NCI-H526 treated with DMSO at 0.1 percent for 48 hours (cell line): ENCODE results near the gene IDH3A.
"Not testable (repeated sequence)": the region's sequence is repeated elsewhere in the genome, so short reads cannot be mapped to it uniquely, and the experiment has no call there.

ENCODE experiments used
- DNase-seq: peaks from one replicate; lab custom pipeline; 2025; lab: John Stamatoyannopoulos, UW

Gene IDH3A

DNA sequence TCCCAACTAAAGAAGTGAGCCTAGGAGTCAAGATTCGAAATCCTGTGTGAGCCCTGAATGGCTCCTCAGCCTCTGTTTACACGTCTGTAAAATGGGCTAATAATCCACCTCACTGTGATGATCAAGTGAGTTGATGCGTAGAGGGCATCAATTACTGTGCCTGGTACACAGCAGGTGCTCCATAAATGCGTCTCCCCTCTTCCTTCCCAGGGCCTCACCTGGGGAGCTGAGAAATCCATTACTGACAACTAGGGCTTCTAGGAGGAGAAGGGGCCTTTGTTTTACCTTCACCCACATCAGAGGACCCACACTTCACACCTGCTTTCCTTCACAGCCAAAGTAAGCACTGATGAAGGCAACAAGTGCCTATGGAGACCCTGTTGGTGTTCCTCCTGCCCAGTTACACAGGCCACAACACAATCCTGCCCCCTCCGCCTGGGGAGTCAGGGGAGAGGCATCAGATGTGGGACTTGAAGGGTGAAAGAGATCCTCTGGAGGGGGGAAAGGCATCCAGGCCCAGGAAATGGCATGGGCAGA, 19.3 kb upstream of the IDH3A start:
- no peak for DNase-seq

DNA sequence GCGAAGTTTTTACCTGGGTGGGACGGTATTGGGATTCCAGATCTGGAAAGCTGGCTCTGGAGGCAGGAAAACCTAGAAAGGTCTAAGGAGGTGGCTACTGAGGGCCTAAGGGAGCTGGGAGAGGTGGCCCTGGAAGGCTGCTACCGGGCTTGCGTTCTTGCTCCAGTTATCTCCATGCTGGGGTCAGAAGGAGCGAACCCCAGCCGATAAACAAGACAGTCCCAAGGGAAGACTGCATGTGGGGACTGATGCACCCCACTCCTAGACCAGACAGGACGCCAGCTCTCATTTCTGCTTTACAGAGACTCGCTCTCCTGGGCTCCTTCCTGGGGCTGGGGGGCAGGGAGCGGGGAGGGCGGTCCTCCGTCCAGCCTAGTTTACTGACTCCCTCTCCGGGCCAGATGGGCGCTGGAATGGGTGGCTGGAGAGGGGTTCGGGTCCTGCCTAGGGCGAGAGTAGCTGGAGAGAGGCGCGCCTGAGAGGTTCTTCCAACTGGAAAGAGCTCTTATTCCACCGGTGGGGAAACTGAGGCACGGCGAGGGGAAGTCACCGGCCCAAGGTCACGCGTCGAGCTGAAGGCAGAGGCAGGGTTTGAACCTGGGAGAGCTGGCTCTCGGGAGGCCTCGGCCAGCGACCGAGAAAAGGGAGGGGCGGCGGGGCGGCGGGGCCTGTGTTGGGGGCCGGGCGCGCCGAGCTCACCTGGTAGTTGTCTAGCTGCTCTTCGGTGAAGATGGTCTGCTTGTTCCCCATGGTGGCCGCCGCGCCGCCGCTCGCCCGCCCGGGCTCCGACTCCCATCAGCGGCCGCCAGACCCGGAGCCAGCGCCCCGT, 18.5 kb upstream of the IDH3A start:
- no peak for DNase-seq

DNA sequence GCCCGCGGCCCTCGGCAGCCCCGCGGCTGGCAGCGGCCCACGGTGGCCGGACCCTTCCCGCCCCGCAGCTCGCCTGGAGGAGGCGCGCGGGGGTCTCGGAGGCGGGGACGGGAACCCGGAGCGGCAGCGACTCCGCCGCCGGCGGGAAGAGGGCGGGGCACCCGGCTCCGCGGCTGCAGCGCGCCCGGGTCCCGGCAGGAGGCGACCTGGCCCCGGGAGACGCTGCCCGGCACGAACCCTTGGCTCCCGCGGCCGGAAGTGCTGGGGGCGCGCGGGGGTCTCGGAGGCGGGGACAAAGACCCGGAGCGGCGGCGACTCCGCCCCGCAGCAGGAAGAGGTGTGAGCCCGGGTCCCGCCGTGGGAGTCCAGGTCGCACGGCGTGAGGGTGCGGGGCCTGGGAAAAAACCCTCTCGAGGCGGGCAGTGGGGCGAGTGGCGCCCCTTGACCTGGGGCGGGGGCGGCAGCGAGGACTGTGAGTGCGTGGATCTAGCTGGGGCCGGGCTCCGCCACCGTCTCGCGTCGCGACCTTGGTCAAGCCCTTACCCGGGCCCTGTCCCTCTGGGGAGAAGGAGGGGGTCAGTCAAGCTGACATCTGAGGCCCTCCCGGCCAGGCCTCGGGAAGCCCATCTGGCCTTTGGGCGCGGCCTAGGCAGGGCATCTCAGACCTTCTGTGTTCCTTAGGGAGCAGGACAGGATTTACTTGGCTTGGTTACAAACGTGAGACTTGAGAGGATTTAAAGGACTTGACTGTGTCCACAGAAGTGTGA, 17.7 kb upstream of the IDH3A start, which contains the start of gene CIB2:
Gene CIB2 (minus strand): TSS at position 151 of the 767 bp plus-strand sequence. CDS start 230 bp downstream, outside the sequence.
- peak; percentile 52 for DNase-seq

DNA sequence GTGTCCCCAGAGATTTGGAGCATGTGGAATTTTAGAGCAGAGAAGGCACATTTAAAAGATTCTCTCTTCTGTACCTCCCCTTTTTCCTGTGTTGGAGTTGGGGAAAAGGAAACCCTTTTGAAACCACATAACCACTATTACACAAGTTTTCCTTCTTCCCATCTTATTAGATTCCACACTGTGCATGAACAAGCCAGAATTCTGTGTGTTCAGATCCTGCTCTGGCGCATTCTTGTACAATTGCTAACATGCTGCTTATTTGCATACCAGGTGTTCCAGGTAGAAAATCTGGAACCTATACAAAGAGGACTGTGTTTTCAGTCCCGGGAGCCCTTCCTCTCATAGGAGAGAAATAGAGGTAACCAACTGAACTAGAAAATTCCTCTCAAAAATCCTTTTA, 15.4 kb upstream of the IDH3A start:
- DNase-seq = peak; percentile 96

DNA sequence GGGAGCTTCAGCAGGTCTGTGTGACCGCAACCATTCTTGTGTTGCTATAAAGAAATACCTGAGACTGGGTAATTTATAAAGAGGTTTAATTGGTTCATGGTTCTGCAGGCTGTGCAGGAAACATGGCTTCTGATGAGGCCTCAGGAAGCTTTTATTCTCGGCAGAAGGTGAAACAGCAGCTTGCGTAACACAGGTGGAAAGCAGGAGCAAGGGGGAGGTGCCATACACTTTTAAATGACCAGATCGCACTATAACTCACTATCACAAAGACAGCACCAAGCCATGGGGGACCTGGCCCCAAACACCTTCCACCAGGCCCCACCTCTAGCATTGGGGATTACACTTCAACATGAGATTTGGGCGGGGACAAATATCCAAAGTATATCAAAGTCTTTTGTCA, 9.6 kb upstream of the IDH3A start:
- DNase-seq = no peak

DNA sequence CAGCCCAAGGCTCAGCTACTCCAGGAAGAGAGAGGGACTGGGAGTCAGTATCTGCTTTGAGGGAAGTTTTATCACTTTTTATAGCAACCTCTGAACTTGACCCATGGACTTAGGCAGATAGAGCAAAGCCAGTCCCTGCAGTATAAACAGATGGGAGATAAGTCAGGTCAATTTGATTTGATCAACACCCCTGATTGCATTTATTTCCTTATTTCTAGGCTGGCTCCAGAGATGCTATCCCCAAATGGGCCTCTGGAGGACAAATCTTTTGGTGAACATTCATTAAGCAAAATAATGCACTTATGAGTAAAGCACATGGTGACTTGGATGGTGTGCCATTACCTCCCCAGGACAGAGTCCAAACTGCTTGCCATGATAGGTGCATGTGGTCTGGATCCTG, 8.9 kb upstream of the IDH3A start:
- no peak for DNase-seq

DNA sequence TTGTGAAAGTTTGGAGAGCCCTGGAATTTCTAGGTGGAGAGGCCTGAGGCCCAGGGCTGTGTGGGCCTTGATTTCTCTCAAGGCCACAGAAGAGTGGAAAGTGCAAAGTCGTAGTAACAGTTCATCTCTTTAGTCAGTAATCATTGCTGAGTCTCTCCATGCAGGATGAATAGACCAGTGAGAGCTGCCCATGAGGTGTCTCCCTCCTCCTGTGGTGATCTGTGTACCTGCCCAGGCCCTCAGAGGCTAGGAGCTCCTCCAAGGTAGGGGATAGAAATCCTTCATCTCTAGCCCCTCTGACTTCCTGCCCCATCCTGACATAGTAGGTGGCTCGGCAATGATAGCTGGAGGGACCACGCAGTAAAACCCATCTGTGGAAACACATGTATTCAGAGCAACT, 6.8 kb upstream of the IDH3A start:
- DNase-seq = no peak

DNA sequence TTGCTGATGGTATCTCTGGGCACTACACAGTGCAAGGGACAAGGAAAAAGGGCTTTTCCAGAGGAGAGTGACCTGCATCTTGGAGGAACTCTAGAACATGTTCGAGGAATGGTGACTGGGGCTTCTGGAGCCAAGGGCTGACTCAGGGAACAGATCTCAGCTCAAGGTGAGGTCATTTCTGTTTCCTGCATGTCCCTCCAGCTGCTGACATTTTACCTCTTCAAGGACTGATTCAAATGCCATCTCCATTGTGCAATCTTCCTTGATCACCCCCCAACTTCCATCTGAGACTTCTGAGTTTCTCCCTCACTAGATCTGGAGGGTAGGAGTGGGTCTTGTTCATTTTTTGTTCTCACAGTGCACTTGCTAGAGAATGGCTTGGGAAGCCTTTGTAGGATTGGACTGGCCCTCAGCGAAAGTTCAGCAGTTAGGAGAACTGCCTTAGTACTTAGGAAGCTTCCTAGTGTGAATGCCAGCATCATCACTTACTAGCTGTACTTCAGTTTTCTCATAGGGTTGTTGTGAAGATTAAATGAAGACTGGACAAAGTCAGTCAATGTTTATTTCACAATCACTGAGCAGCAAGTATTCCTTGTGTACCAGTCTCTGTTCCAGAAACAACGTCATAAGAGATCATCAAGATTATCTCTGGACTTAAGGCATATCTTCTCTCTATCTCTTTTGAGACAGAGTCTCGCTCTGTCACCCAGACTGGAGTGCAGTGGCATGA, 2.6 kb upstream of the IDH3A start:
- DNase-seq = no peak

DNA sequence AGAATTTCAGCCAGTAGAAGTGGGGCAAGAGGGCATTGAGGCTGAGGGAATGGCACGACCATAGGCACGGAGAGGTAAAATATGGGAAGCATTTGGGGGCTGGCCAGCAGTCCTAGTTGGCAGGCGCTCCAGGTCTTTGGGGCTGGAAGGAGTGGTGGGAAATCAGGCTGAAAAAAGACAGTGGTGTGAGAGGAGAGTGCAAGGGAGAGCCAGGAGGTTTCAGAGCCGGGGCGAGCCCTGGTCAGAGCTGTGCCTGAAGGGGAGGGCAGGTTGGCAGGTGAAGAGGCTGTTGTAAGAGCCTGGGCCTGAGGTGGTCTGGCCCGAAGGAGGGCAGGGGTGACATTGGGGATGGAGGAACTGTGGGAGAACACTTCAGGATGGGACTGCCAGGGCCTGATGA, 1.6 kb upstream of the IDH3A start:
- DNase-seq = no peak

DNA sequence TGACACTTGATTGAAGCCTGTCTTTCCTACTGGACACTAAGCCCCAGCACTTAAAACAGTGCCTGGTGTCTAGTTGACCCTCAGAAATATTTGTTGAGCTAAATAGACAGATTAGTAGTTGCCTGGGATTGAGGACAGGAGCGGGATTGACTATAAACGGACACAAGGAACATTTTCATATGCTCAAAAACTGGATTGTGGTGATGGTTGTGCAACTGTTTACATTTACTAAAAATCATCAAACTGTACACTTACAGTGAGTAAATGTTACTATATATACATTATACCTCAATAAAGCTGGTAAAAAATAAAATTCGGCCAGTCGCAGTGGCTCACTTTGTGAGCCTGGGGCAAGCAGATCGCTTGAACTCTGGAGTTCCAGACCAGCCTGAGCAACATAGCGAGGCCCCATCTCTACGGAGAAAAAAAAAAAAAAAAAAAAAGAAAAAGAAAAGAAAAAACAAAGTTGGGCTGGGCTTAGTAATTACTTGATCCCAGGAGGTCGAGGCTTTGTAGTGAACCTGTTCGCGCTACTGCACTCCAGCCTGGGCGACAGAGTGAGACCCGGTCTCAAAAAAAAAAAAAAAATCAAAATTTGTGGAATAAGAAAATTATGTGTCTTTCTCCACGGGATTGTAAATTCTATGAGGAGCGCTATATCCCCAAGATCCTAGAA, 632 bp upstream of the IDH3A start:
- no peak for DNase-seq

DNA sequence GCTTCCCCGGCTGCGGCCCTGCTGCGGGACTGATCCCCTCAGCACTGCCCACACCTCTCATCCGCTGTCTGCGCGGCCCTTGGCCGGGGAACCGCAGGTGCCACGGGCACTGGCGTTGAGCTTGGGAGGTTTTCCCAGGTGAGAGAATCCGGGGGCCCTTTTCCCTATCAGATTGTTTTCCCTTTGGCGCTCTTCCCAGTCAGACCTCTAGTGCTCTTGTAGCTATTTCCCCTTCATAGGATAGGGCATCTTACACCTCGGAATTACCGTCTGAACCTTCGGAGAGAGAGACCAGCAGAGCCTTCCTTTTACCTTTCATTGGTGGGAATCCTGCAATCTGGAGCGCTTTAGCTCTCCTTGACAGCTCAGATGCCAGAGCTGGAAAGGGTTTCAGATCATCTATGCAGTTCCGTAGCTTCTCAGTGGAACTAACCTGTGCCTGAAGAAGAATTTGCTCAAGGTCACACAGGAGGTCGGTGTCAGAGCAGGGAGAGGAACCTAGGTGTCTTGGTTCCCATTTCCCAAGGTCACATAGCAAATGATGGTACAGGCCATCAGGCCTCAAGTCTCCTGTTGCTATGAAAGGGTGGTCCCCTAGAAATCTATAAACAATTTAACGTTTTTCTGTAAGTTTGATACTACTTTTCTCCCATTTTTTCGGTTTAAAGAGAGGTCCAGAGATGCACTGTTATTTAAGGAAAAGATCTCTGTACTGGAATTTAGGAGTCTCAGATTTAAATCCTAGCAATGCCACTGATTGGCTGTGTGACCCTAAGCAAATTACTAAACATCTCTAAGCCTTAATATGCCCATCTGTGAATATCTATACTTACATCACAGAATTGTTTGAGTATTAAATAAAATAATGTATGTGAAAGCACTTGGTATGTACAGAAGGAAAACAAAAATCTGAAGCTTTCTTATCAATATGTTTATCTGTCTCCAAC, 916 bp downstream of the IDH3A start:
- DNase-seq = peak; percentile 27

DNA sequence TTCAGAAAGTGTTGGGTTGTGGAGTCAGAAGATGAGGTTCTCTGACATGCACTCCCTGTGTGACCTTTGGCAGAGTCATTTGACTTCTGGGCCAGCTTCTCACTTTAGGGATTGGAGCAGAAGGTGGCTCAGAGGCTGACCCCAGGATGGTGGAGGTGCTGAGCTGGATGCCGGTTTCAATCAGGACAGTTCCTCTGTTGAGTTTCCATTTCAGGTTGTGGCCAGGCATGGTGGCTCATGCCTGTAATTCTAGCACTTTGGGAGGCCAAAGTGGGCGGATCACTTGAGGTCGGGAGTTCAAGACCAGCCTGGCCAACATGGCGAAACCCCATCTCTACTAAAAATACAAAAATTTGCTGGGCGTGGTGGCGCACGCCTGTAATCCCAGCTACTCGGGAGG, 1.9 kb downstream of the IDH3A start:
- DNase-seq = not testable (repeated sequence)

DNA sequence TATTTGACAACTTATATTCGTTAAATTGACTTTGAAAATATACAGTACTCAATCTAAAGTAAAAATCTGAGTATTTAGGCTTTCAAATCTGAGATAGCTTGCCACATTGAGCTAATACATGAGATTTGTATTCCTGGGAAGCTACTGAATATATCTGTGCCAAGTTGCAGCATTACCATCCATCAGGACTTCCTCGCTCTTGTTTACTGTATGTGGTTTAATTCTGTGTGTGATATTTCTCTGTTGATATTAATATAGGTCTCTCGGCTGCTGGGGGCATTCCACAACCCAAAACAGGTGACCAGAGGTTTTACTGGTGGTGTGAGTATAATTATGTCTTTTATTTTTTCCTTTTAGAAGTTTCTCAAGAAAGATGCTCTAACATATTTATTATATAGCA, 5.8 kb downstream of the IDH3A start:
- DNase-seq = no peak

DNA sequence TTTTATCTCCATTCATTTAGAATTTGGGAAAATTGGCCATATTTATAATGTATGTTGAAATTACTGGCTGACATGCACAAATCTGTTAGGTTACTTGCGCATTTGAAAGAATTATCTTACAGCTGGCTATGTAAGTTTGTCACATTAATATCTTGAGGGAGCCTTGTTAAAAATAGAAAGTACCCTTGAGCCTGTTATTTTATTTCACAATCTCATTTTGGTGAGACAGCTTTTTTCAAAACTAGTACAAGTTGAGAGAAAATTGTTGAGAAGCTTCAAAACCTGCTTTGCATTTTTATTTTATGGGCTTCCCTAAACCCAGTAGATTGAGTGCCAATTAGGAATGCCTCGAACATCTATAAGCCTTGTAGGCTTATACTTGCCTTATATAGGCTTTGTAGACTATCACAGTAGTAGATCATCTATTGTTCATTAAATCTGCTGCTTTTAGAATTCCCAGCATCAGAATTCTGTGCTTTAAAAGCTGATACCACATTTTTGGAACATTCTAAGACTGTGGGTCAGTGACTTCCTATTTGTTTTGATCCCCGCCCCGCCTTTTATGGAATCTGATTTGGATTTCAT, 6.3 kb downstream of the IDH3A start:
- no peak for DNase-seq

DNA sequence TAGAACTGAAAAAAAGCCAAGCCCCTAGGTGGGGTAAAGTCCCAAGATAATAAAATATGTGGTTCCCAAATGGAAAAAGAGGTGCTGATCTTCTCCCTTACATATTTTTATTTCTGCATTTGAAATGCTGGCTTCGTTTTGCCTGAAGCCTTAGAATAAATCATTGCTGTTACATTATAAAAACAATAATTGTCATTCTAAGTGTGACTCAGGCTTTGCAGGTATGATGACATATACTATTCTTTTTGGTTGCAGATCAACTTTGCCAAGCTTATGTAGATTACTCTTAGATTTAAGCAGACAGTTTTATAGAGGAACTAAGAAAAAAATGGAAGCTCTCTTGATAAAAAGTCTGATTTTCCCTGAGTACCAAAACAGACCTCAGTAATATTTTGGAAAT, 7.5 kb downstream of the IDH3A start:
- DNase-seq = no peak

DNA sequence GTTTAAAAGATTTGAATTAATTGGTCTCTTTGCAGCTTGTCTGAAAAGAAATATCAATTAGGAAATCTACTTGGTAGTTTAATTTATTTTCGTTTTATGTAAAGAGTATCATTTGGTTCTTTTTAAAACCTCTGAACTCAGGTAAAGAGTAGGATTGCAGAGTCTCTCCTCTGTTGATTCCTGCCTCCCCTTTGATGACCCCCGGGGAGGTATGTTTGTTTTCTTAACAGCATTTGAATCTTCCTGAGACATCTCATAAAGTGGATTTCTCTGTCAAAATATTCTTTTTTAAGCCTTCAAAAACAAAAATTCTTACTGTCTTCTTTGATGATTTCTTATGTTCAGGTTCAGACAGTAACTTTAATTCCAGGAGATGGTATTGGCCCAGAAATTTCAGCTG, 8.0 kb downstream of the IDH3A start:
- no peak for DNase-seq

DNA sequence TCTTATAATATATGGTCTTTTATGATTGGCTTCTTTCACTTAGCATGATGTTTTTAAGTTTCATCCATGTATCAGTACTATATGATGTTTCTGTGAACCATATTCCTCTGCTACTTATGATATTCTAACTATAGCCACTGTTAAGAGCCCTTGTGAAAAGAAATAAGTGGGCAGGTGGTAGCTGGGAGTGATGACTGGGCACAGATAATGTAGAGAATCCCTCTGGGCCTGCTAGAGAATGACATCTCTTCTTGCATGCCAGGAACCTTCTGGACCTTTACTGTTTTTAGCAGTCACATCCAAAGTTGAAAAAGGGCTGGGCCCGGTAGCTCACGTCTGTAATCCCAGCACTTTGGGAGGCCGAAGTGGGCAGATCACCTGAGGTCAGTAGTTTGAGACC, 10.2 kb downstream of the IDH3A start:
- DNase-seq = no peak

DNA sequence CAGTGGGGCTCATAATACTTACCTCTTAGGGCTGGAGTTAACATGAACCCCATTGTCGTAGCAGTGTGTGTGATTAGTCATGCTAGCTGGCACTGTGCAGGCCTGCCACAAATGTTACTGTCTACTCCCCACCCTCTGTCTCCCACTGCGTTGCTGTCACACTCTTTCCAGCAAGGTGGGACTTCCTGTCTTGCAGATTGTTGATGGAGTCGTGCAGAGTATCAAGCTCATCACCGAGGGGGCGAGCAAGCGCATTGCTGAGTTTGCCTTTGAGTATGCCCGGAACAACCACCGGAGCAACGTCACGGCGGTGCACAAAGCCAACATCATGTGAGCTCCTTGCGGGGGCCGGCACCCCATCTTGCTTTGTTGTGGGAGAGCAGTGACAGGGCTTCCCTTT, 12.9 kb downstream of the IDH3A start:
- DNase-seq = no peak

DNA sequence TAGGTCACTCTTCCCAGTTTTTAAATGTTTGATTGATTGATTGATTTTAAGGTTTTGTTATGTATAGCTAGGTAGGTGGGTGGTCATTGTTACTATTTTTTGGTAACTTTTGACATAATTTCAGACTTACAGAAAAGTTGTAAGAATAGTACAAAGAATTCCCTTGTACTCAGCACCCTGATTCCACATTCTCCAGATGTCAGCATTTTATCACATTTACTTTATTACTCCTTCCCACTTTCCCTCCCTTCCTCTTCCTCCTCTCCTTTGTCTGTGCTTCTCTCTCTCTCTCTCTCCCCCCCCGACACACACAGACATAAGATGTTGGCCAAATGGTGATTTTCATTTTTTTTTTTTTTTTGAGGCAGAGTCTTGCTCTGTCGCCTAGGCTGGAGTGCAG, 14.8 kb downstream of the IDH3A start:
- no peak for DNase-seq

DNA sequence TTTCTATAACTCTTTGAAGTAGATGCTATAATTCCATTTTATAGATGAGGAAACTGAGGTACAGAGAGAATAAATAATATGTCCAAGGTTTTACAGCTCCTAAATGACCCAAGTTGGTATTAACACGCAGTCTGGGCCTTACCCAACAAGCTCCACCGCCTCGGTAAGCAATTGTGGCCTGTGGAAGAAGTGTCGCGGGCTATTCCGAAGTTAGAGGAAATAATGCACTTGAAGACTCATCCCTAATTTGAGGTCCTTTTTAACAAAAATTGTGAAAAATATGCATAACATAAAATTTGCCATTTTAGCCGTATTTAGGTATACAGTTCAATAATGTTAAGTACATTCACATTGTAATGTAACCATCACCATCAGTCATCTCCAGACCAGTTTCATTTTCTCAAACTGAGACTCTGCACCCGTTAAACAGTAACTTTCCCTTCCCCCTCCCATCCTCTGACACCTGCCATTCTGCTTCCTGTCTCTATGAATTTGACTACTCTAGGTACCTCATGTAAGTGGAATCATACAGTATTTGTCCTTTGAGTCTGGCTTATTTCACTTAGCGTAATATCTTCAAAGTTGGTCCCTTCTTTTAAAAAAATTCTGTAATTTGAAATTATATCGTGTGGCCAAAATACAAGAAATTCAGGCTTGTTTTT, 18.2 kb downstream of the IDH3A start:
- no peak for DNase-seq
